Naive thymus-derived CD4-positive, alpha-beta T cell (primary cell): Measurements from ENCODE around the gene SQOR. TPM values are rescaled to one million over a fixed set of nuclear protein-coding genes. Genes with fewer than 3 reads are reported as not detected.
A peak's percentile ranks its signal among the peaks of the same experiment; 100 is the strongest.
"Not testable (repeated sequence)": the region's sequence is repeated elsewhere in the genome, so short reads cannot be mapped to it uniquely, and the experiment has no call there.

Experiments used
- ATAC-seq: fragments of 150-1000 bp; cut with Tn5 transposase; 2 replicates; pipeline ENCODE4 v1.10.0; 2021; ENCODE audit warnings: mild to moderate bottlenecking, moderate library complexity
- CTCF ChIA-PET: fragments of 350-600 bp; sonication (Branson Sonifier 250); formaldehyde crosslinking; loops from one replicate; lab custom pipeline; 2021; ENCODE audit warnings: antibody characterized with exemption; lab: Charles Lee
- POLR2A ChIA-PET: fragments of 350-600 bp; sonication (Branson Sonifier 250); formaldehyde crosslinking; loops from one replicate; lab custom pipeline; 2021; ENCODE audit warnings: antibody characterized with exemption, inconsistent platforms; lab: Charles Lee
- DNase-seq, 9 donors: peaks; one replicate each; pipeline versions ENCODE4 v3.0.0 to v3.0.0-alpha.2; 2020 to 2022; ENCODE audit warnings: mixed read lengths in 1 of 9
- H3K27ac ChIP-seq: one replicate; pipeline ENCODE4 v1.7.0; 2013; ENCODE audit warnings: mild to moderate bottlenecking, low read depth, low read length, moderate library complexity
- H3K27me3 ChIP-seq, 2 donors: one replicate each; pipeline ENCODE4 v1.7.0; 2013; ENCODE audit warnings: low read length in 2 of 2, mild to moderate bottlenecking in 2 of 2, moderate library complexity in 2 of 2; ENCODE audit not compliant: control insufficient read depth in 2 of 2, insufficient read depth in 2 of 2
- H3K36me3 ChIP-seq, 3 experiments: 1 replicate in 2 of 3; 2 replicates in 1 of 3; pipeline ENCODE4 v1.7.0; 2013; ENCODE audit warnings: low read length in 3 of 3, mild to moderate bottlenecking in 3 of 3, moderate library complexity in 1 of 3; ENCODE audit not compliant: insufficient read depth in 3 of 3, control insufficient read depth in 2 of 3
- H3K4me1 ChIP-seq, 2 donors: one replicate each; pipeline ENCODE4 v1.7.0; 2013; ENCODE audit warnings: low read length in 2 of 2, mild to moderate bottlenecking in 2 of 2, moderate library complexity in 1 of 2; ENCODE audit not compliant: control insufficient read depth in 2 of 2, insufficient read depth in 2 of 2
- H3K4me3 ChIP-seq: 2 replicates; pipeline ENCODE4 v1.7.0; 2013; ENCODE audit warnings: mild to moderate bottlenecking, low read length
- H3K9me3 ChIP-seq, 3 experiments: 1 replicate in 2 of 3; 2 replicates in 1 of 3; pipeline ENCODE4 v1.7.0; 2013; ENCODE audit warnings: low read length in 3 of 3; ENCODE audit not compliant: control insufficient read depth in 2 of 3
- H3K27ac Mint-ChIP-seq, 9 donors: one replicate each; pipeline ENCODE4 v1.8.0; 2020 to 2022; ENCODE audit warnings: mixed read lengths in 9 of 9, mild to moderate bottlenecking in 8 of 9, moderate library complexity in 5 of 9, inconsistent platforms in 2 of 9
- H3K27me3 Mint-ChIP-seq, 5 donors: one replicate each; pipeline ENCODE4 v1.8.0; 2021 to 2022; ENCODE audit warnings: mixed read lengths in 5 of 5, mild to moderate bottlenecking in 1 of 5
- H3K36me3 Mint-ChIP-seq, 5 donors: one replicate each; pipeline ENCODE4 v1.8.0; 2020 to 2022; ENCODE audit warnings: mixed read lengths in 5 of 5, mild to moderate bottlenecking in 3 of 5, inconsistent platforms in 1 of 5
- H3K4me1 Mint-ChIP-seq, 7 donors: one replicate each; pipeline ENCODE4 v1.8.0; 2020 to 2022; ENCODE audit warnings: mixed read lengths in 7 of 7, mild to moderate bottlenecking in 3 of 7, inconsistent platforms in 1 of 7
- H3K4me3 Mint-ChIP-seq, 10 donors: one replicate each; pipeline ENCODE4 v1.8.0; 2020 to 2022; ENCODE audit warnings: mild to moderate bottlenecking in 10 of 10, mixed read lengths in 10 of 10, moderate library complexity in 6 of 10, inconsistent platforms in 2 of 10
- H3K9me3 Mint-ChIP-seq, 11 donors: one replicate each; pipeline ENCODE4 v1.8.0; 2020 to 2022; ENCODE audit warnings: mixed read lengths in 11 of 11, mild to moderate bottlenecking in 4 of 11, inconsistent platforms in 1 of 11, moderate library complexity in 1 of 11
- intact Hi-C, 2 donors: fragments of 100-400 bp; cut with micrococcal nuclease; formaldehyde crosslinking; loops; one replicate each; pipeline ENCODE4 v1.15.1; 2023
- polyA plus RNA-seq, 2 donors: library from polyadenylated mRNA; unstranded; fragments of 300-500 nt; fragmentation: Illumina TruSeq; gene quantifications; one replicate each; pipeline ENCODE4 v1.2.3, GENCODE V29; 2021
- total RNA-seq, 6 experiments: library from RNA in 5 of 6; stranded (reverse) in 5 of 6; gene quantifications; 1 replicate in 5 of 6; 2 replicates in 1 of 6; pipeline ENCODE4 v1.2.3 and lab custom pipeline; 2021 to 2026

Gene SQOR
- total and polyA plus RNA-seq, 7 experiments from 2014 or later: 20.6 to 115 (median 45.1) TPM

DNA sequence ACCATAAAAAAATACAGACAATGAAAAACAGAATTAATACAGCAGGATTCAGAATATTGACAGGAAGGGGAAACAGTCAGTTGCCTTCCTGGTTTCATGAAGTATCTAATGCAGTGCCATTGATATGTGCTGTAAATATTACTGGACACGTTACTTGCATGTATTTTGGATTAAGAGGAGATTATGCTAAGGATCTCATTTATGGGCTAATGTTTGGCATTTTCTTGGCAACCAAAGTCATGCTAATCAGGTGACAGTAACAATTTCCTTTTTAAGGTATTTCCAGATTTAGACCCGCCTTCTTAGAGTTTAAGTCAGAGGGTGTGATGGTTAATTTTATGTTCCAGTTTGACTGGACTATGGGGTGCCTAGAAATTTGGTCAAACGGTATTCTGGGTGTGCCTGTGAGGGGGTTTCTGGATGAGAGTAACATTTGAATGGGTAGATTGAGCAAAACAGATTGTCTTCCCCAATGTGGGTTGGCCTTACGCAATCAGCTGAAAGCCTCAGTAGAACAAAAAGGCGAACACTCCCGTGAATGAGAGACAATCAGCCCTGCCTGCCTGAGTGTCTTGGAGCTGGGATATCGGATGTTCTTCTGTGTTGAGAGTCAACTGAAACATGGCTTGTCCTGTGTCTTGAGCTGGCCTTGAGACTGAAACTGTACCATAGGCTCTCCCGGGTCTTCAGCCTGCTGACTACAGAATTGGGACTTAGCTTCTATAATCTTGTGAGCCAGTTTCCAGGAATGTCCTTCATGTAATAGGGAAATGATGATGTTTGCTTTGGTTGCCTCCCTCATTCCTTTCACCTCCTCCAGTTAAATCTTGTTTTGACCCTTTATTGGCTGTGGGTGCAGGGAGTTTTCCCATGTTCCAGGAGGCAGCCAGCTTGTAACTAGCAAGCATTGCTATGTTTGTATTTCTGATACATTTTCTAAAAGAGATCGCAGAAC, 10.5 kb downstream of the SQOR start:
- ChIA-PET POLR2A (interaction anchor here (1.3 kb wide), 1 partner anchor 8 kb away, joined by 3 read pairs; no protein-coding TSS in a partner anchor), CTCF (interaction anchor here (0.6 to 1.1 kb wide), 3 partner anchors 60 to 528 kb away, joined by 3 read pairs; no protein-coding TSS in a partner anchor)
- no peaks in the 10 kb centered on the region for H3K36me3 ChIP-seq
- H3K27me3 ChIP-seq: no peaks in the 10 kb centered on the region
- intact Hi-C loops: no loop called here
- H3K27ac ChIP-seq: no peak overlapping the region
- peak; percentile 20 for ATAC-seq
- Mint-ChIP-seq H3K4me1 (peaks cover 50 to 74% (median 67%) of the 10 kb centered on the region in 7 donors), H3K27me3 (no peaks in the 10 kb centered on the region), H3K9me3 (peaks cover 0 to 2% (median 0%) of the 10 kb centered on the region in 11 donors), H3K27ac (peak overlapping the region in 1 of 9 donors; percentile 64), H3K36me3 (peaks cover 4 to 24% (median 21%) of the 10 kb centered on the region in 5 donors), H3K4me3 (peak overlapping the region in 4 of 10 donors; percentile 3 to 46 (median 28))
- H3K4me1 ChIP-seq: peaks cover 8 to 10% of the 10 kb centered on the region in 2 donors
- DNase-seq: no peak
- H3K9me3 ChIP-seq: no peaks in the 10 kb centered on the region
- H3K4me3 ChIP-seq: no peak overlapping the region

DNA sequence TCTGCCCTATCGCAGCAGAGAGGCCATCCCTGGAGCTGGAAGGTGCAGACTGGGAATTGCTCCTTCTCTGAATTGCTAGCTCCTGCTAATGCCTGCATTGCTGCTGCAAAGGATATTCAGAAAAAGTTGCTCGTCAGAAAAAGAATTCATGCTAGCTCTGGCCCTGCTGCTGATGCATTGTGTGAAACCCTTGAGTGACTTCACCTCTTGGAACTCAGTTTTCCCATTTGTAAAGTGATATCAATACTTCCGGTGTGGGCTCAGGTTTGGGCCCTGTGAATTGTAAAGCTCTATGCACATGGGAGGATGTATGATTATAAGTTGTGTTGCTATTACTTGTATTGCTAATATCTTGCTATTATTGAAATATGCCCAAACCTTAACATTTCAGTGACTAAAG, 11.4 kb downstream of the SQOR start:
- Mint-ChIP-seq H3K4me1 (peaks cover 47 to 68% (median 64%) of the 10 kb centered on the region in 7 donors), H3K9me3 (peaks cover 0 to 3% (median 0%) of the 10 kb centered on the region in 11 donors), H3K27me3 (no peaks in the 10 kb centered on the region), H3K27ac (no peak overlapping the region), H3K4me3 (peak overlapping the region in 1 of 10 donors; percentile 2), H3K36me3 (peaks cover 4 to 23% (median 20%) of the 10 kb centered on the region in 5 donors)
- Histone ChIP-seq H3K9me3 (no peaks in the 10 kb centered on the region), H3K27me3 (no peaks in the 10 kb centered on the region), H3K27ac (no peak overlapping the region), H3K4me1 (peaks cover 8 to 10% of the 10 kb centered on the region in 2 donors), H3K36me3 (no peaks in the 10 kb centered on the region), H3K4me3 (no peak overlapping the region)
- ChIA-PET CTCF (interaction anchor here (1.1 kb wide), 1 partner anchor 59 kb away, joined by 3 read pairs; no protein-coding TSS in a partner anchor), POLR2A (interaction anchor here (0.6 to 1.3 kb wide), 2 partner anchors 9 to 1137 kb away, joined by 3 read pairs; no protein-coding TSS in a partner anchor)
- no peak for ATAC-seq
- no peak for DNase-seq
- intact Hi-C loops: no loop called here

DNA sequence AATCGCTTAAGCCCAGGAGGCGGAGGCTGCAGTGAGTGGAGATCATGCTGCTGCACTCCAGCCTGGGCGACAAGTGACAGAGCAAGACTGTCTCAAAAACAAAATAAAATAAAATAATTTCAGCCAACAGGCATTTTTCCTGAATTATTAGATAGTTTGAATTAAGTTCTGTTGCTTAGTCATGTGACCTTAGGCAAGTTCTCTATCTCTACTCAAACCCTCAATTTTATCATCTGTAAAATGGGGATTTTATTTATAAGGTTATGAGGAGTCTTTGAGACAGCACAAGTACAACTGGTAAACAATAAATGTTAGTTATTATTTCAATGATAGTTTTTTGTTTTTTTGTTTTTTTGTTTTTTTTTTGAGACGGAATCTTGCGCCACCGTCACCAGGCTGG, 13.0 kb downstream of the SQOR start:
- ATAC-seq (no peak), DNase-seq (no peak)
- H3K27ac Mint-ChIP-seq: no peak overlapping the region
- H3K9me3 ChIP-seq: no peaks in the 10 kb centered on the region
- H3K4me1 ChIP-seq: peaks cover 8 to 10% of the 10 kb centered on the region in 2 donors
- no peaks in the 10 kb centered on the region for H3K36me3 ChIP-seq
- POLR2A ChIA-PET: no interaction called here
- peaks cover 0 to 16% (median 12%) of the 10 kb centered on the region in 5 donors for H3K36me3 Mint-ChIP-seq
- no peak overlapping the region for H3K27ac ChIP-seq
- H3K9me3 Mint-ChIP-seq: peaks cover 0 to 3% (median 0%) of the 10 kb centered on the region in 11 donors
- no peak overlapping the region for H3K4me3 Mint-ChIP-seq
- CTCF ChIA-PET: no interaction called here
- no peaks in the 10 kb centered on the region for H3K27me3 ChIP-seq
- intact Hi-C loops: no loop called here
- no peaks in the 10 kb centered on the region for H3K27me3 Mint-ChIP-seq
- peaks cover 41 to 64% (median 53%) of the 10 kb centered on the region in 7 donors for H3K4me1 Mint-ChIP-seq
- H3K4me3 ChIP-seq: no peak overlapping the region

DNA sequence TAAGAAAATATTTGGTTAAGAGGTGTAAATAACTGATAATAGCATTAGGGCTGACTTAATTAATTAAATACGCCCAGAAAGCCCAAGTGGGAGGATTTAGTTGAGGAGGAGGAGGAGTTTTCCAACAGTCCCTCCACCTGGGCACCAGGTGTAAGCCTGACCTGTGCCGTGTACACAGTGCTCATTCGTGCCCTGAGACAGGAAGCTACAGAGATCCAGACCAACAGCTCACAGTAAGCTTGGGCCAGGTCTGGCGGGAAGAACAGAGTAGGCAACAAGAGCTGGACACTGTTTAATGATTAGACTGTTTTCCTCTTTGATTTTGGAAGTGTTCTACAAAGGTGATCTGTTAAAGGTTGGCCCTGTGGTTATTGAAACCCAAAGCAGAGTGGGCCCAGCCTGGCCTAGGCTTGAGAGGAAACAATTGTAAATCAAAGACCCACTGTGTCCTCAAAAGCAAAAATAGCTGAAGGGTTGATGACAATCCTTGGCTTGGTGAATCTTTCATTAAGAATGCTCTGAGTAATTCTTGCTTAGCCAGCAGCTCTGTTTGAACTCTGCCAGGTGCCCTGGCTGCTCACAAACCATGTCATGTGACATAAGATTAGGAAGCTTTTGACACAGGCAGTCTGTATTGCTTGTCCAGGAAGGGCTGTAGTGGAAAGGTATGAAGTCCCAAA, 13.8 kb downstream of the SQOR start:
- Mint-ChIP-seq H3K9me3 (peaks cover 0 to 3% (median 0%) of the 10 kb centered on the region in 11 donors), H3K27ac (peak overlapping the region in 4 of 9 donors; percentile 5 to 80 (median 30)), H3K4me1 (peaks cover 42 to 68% (median 57%) of the 10 kb centered on the region in 7 donors), H3K27me3 (no peaks in the 10 kb centered on the region), H3K4me3 (peak overlapping the region in 2 of 10 donors; percentile 3 to 19), H3K36me3 (peaks cover 0 to 18% (median 11%) of the 10 kb centered on the region in 5 donors)
- H3K27ac ChIP-seq: no peak overlapping the region
- DNase-seq (no peak), ATAC-seq (no peak)
- H3K4me3 ChIP-seq: no peak overlapping the region
- H3K36me3 ChIP-seq: no peaks in the 10 kb centered on the region
- CTCF ChIA-PET: no interaction called here
- peaks cover 8 to 10% of the 10 kb centered on the region in 2 donors for H3K4me1 ChIP-seq
- H3K27me3 ChIP-seq: no peaks in the 10 kb centered on the region
- no peaks in the 10 kb centered on the region for H3K9me3 ChIP-seq
- intact Hi-C loops: no loop called here
- POLR2A ChIA-PET: no interaction called here

DNA sequence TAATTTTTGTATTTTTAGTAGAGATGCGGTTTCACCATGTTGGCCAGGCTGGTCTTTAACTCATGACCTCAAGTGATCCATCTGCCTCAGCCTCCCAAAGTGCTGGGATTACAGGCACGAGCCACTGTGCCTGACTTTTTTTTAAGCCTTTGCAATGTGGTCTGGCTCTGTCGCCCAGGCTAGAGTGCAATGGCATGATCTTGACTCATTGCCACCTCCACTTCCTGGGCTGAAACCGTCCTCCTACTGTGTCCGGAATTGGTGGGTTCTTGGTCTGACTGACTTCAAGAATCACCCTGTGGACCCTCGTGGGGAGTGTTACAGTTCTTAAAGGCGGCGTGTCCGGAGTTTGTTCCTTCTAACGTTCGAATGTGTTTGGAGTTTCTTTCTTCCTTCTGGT, 15.2 kb downstream of the SQOR start:
- peak; percentile 51 for ATAC-seq
- Mint-ChIP-seq H3K36me3 (peaks cover 0 to 18% (median 11%) of the 10 kb centered on the region in 5 donors), H3K4me1 (peaks cover 39 to 73% (median 59%) of the 10 kb centered on the region in 7 donors)
- H3K4me3 ChIP-seq, H3K9me3 Mint-ChIP-seq, H3K36me3 ChIP-seq, H3K27ac Mint-ChIP-seq, H3K4me3 Mint-ChIP-seq, CTCF ChIA-PET, H3K9me3 ChIP-seq, H3K27me3 ChIP-seq, DNase-seq, intact Hi-C loops, POLR2A ChIA-PET, H3K27ac ChIP-seq, H3K27me3 Mint-ChIP-seq: not testable (repeated sequence)
- peaks cover 8 to 10% of the 10 kb centered on the region in 2 donors for H3K4me1 ChIP-seq

DNA sequence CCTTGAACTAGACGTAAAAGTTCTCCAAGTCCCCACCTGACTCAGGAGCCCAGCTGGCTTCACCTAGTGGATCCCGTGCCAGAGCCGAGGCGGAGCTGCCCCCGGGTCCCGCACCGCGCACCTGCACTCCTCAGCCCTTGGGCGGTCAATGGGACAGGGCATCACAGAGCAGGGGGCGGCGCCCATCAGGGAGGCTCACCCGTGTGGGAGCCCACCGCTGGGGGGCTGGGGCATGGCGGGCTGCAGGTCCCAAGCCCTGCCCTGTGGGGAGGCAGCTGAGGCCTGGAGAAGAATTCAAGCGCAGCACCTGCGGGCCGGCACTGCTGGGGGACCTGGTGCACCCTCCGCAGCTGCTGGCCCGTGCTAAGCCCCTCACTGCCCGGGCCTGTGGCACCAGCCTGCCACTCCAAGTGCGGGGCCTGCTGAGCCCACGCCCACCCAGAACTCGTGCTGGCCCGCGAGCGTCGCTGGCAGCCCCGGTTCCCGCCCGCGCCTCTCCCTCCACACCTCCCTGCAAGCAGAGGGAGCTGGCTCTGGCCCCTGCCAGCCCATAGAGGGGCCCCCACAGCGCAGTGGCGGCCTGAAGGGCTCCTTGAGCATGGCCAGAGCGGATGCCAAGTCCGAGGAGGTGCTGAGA, 16.2 kb downstream of the SQOR start:
- Mint-ChIP-seq H3K27ac (no peak overlapping the region), H3K27me3 (no peaks in the 10 kb centered on the region), H3K9me3 (peaks cover 0 to 3% (median 0%) of the 10 kb centered on the region in 11 donors), H3K4me1 (peaks cover 33 to 66% (median 53%) of the 10 kb centered on the region in 7 donors), H3K4me3 (no peak overlapping the region), H3K36me3 (peaks cover 0 to 18% (median 7%) of the 10 kb centered on the region in 5 donors)
- H3K27me3 ChIP-seq: no peaks in the 10 kb centered on the region
- H3K4me3 ChIP-seq: no peak overlapping the region
- no peaks in the 10 kb centered on the region for H3K36me3 ChIP-seq
- H3K9me3 ChIP-seq: no peaks in the 10 kb centered on the region
- CTCF ChIA-PET: no interaction called here
- intact Hi-C loops: no loop called here
- POLR2A ChIA-PET: no interaction called here
- DNase-seq: no peak
- no peak for ATAC-seq
- H3K4me1 ChIP-seq: peaks cover 5 to 10% of the 10 kb centered on the region in 2 donors
- no peak overlapping the region for H3K27ac ChIP-seq
